22Rv1 (cell line): ENCODE results near the gene ACTL8.

Source experiments
- H3K27ac ChIP-seq: fragments of 450-650 bp; 2 replicates; pipeline ENCODE4 v1.5.1; 2017
- ZFX ChIP-seq: fragments of 450-650 bp; IDR thresholded peaks from 2 replicates; pipeline ENCODE4 v1.6.1; 2017; ENCODE audit warnings: antibody characterized with exemption, borderline replicate concordance
- TF ChIP-seq, protein P1 (sequence below): fragments of 450-650 bp; IDR thresholded peaks from 2 replicates; pipeline ENCODE4 v1.5.1; 2017; ENCODE audit warnings: mild to moderate bottlenecking

ACTL8 gene

DNA sequence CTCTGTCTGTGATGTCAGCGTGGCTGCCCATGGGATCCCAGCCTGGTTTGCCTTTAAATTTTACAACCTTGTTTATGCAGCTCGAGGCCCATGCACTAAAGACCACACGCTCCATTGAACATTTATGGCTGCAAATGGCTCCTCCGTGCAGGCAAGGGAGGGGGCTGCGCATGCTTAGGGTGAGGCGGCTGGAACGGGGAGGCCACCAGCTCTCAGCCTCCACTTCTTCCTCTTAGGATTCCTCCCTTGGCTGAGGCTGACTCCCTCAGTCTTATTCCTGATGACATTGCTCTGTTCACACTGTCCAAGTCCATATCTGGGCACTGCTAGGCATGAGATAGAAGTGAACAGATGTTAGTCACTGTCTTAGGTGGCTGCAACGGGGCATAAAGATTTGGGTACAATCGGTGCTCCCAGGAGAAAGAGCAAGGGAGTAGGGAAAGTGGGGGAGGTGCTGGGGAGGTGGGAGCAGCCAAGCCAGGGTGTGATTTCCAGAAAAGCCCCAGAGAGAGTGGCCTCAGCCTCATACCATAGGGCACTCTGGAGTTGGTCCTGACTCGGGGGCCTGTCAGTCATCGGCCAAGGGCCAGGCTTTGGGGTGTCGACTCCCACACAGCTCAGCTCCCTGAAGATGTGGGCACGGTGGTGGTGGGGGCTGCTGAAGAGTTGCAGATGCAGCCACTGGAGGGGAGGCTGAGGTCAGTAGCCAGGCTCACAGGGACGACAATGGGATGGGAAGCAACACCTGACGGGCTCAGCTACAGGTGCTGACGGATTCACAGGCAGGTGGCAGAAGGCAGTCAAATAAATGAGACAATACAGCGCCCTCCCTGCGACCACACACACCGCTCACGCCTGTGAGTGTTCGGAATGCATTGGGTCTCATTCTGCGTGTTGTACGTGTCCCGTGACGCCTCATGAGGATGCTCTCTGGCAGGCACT, 37.3 kb upstream of the ACTL8 start:
- TF ChIP-seq, protein P1, sequence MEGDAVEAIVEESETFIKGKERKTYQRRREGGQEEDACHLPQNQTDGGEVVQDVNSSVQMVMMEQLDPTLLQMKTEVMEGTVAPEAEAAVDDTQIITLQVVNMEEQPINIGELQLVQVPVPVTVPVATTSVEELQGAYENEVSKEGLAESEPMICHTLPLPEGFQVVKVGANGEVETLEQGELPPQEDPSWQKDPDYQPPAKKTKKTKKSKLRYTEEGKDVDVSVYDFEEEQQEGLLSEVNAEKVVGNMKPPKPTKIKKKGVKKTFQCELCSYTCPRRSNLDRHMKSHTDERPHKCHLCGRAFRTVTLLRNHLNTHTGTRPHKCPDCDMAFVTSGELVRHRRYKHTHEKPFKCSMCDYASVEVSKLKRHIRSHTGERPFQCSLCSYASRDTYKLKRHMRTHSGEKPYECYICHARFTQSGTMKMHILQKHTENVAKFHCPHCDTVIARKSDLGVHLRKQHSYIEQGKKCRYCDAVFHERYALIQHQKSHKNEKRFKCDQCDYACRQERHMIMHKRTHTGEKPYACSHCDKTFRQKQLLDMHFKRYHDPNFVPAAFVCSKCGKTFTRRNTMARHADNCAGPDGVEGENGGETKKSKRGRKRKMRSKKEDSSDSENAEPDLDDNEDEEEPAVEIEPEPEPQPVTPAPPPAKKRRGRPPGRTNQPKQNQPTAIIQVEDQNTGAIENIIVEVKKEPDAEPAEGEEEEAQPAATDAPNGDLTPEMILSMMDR, result no peak
- no peak for TF ChIP-seq ZFX

DNA sequence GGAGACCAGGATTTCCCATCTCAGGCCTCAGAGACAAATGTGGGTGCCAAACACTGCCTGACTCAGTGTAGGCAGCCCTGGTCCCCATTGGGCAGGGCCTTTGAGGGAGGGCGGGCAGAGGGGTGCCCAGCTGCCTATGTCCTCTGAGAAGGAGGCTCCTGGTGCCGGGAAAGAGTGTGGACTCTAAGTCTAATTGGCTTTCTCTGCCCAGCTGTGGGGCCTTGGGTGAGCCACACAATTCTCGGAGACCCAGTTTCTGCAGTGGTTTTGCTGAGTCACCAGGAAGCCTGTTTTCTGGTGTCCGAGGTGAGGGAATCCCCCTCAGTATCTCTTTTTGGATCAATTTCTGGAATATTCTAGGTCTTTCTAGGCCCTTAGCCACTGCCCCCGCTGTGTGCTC, 35.3 kb upstream of the ACTL8 start:
- TF ChIP-seq, protein P1, result no peak
- no peak for TF ChIP-seq ZFX
- no peak overlapping the region for H3K27ac ChIP-seq

More for the DNA sequence above, 37.3 kb upstream of the ACTL8 start:
- H3K27ac ChIP-seq, result no peak overlapping the region

DNA sequence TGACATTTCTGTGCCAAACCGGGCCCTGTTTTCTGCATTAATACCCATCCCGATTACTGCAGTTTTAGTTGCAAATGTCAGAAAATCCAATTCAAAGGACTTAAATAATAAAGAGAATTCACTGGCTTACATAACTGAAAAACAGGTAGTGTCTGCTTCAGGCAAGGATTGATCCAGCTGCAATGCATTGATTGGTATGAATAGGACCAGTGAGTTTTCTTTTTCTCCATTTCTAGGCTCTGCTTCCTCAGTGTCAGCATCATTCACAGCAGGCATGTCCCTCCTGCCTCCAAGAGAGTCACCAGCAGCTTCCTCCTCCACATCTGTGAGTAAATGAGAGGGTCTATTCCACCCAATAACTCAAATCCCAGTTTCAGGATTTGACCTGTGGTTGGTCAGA, 33.7 kb upstream of the ACTL8 start:
- TF ChIP-seq, protein P1, result no peak
- TF ChIP-seq ZFX, result no peak
- no peak overlapping the region for H3K27ac ChIP-seq

DNA sequence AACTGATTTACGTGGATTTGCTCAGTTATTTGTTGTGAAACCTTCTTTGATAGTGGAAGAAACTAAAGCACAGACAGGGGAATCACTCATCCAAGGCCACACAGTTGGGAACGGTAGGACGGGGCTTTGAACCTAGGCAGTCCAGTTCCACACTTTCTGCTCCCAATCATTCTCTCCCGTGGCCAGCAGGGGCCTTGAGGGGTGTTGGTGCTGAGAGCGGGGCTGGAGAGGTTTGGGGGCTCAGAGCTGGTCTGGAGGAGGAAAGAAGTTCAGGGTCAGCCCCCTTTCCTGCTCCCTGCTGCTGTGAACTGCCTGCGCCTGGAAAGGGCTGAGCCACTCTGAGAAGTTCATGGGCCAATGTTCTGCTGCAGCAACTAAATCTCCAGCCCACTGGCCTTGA, 31.4 kb upstream of the ACTL8 start:
- TF ChIP-seq ZFX, result no peak
- TF ChIP-seq, protein P1, result no peak
- H3K27ac ChIP-seq, result no peak overlapping the region

DNA sequence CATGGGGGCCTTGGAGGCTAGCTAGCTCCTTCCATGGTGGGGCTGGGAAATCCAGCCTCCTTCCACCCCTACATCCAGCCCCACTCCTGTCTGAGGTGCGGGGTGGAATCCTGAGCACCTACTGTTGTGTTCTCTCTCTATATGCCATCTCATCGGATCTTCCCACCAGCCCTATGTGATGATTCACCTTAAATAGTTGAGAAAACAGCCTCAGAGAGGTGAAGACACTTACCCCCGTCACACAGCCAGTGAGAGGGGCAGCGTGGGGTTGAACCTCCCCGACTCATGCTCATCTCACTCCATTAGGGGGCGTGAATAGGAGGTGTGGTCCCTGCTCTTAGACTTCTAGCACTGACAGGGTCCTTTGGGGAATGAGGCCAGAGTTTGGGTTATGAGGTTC, 31.0 kb upstream of the ACTL8 start:
- H3K27ac ChIP-seq, result no peak overlapping the region
- TF ChIP-seq, protein P1, result no peak
- no peak for TF ChIP-seq ZFX

DNA sequence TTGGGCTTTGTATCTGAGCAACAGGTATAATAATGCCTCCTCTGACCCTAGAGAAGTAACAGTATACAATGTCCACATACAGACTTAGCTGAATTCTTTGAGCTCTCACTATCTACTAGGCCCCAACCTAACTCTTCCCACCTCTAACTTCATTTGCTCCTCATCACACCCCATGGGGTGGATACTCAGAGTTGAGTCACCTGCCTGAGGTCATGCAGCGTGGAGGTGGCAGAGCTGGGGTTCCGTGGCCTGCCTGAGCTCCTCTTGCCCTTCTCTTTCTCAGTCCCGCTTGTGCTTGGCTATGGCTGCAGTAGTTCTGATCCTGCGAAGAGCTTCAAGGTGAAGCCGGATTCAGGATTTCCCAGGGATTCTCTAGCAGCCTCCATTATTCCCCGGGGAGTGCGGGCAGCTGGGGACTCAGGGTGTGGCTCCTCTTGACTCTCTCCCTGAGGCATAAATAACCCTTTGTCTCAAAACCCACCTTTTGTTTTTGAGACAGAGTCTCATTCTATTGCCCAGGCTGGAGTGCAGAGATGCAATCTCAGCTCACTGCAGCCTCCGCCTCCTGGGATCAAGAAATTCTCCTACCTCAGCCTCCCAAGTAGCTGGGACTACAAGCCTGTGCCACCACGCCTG, 29.9 kb upstream of the ACTL8 start:
- no peak overlapping the region for H3K27ac ChIP-seq
- no peak for TF ChIP-seq ZFX
- TF ChIP-seq, protein P1, result no peak
